T follicular helper cell (primary cell): ENCODE results near the gene NOC2L.
"Not testable (repeated sequence)": the region's sequence is repeated elsewhere in the genome, so short reads cannot be mapped to it uniquely, and the experiment has no call there.

Experiments used
- DNase-seq: peaks from one replicate; pipeline ENCODE4 v3.0.0-alpha.2; 2020; ENCODE audit warnings: low read depth
- total RNA-seq, 2 experiments: gene quantifications; one replicate each; lab custom pipeline; 2026; lab: John Stamatoyannopoulos, UW

The NOC2L gene
- 118 to 359 reads per million in 2 experiments for total RNA-seq

- peak; percentile 92 for DNase-seq
Observed at GRCh38 chr1:958823-959730, at the start of gene NOC2L. TSS of gene NOC2L (minus strand) at chr1:959256. CDS start at chr1:959240, 16 bp downstream.

GRCh38 chr1:1006305-1007159 is 47.5 kb upstream of the NOC2L start:
- no peak for DNase-seq

GRCh38 chr1:1005774-1006304 is 46.8 kb upstream of the NOC2L start:
- no peak for DNase-seq

- no peak for DNase-seq
Observed at GRCh38 chr1:1004780-1005697, 46.0 kb upstream of the NOC2L start.

GRCh38 chr1:1004420-1004779 is 45.3 kb upstream of the NOC2L start:
- DNase-seq = no peak

GRCh38 chr1:1003618-1004419 is 44.8 kb upstream of the NOC2L start:
- DNase-seq = no peak

- no peak for DNase-seq
Observed at GRCh38 chr1:1001057-1001783, 42.2 kb upstream of the NOC2L start.

- DNase-seq = peak; percentile 69
Observed at GRCh38 chr1:1000357-1001056, 41.5 kb upstream of the NOC2L start.

- DNase-seq = peak; percentile 55
Observed at GRCh38 chr1:999725-1000356, 40.8 kb upstream of the NOC2L start, which contains the start of gene HES4. TSS of gene HES4 (minus strand) at chr1:1000097. CDS start at chr1:999973, 124 bp downstream.

- DNase-seq = no peak
Observed at GRCh38 chr1:998995-999724, 40.1 kb upstream of the NOC2L start.

- DNase-seq = no peak
Observed at GRCh38 chr1:998745-998994, 39.6 kb upstream of the NOC2L start.

- DNase-seq = no peak
Observed at GRCh38 chr1:997993-998744, 39.1 kb upstream of the NOC2L start.

GRCh38 chr1:997713-997992 is 38.6 kb upstream of the NOC2L start:
- DNase-seq = no peak

- DNase-seq = no peak
Observed at GRCh38 chr1:996851-997712, 38.0 kb upstream of the NOC2L start.

GRCh38 chr1:995665-996633 is 36.9 kb upstream of the NOC2L start:
- no peak for DNase-seq

- not testable (repeated sequence) for DNase-seq
Observed at GRCh38 chr1:994546-994945, 35.5 kb upstream of the NOC2L start.
